GM10847 (cell line): ENCODE results near the gene BRF1.

ENCODE experiments used
- POLR2A ChIP-seq: IDR thresholded peaks from 2 replicates; pipeline ENCODE4 v1.6.1; 2011; ENCODE audit not compliant: insufficient read length; ENCODE audit errors: extremely low read depth

BRF1 gene

DNA sequence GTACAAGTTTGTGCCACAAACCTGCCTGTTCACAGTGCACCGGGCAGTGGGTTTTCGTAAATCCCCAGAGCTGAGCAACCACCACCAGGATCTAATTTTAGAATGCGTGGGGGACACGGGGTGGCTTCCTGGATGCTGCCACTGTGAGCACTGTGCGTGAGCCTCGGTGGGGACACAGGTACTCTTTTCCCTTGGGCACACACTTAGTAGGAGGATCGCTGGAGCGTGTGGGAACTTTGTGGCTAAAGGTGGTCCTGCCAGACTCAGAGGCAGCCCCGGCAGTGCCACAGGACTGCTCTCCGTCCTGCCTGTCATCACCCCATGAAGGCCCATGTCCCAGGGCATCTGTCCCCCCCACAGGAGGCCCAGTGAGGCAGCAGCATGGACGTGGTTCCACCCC lies 31.4 kb downstream of the BRF1 start:
- TF ChIP-seq POLR2A, result no peak

- TF ChIP-seq POLR2A, result no peak
These were observed 32.0 kb downstream of the BRF1 start for GRCh38 chr14:105268736-105269354.

GRCh38 chr14:105267820-105268548 lies 32.8 kb downstream of the BRF1 start:
- TF ChIP-seq POLR2A, result no peak

GRCh38 chr14:105261781-105262180 lies 39.0 kb downstream of the BRF1 start:
- TF ChIP-seq POLR2A, result no peak

DNA sequence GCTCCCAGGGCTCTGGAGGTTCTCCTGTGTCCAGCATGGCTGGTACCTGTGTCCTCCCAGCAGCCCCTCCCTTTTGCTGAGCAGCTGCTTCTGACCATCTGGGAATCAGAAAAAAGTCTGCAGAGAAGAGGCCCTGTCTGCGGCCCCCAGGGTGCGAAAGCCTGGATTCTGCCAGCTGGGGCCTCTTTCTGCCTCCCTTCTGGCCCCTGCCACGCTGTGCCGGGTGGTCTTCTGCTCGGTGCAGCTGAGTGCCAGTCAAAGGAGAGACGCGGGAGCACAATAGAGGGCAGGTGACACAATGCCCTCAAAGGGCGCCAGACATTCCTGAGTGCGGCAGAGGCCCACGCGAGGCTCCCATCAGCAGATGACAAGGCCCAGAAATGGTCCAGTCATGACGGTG lies 39.8 kb downstream of the BRF1 start:
- TF ChIP-seq POLR2A, result no peak

DNA sequence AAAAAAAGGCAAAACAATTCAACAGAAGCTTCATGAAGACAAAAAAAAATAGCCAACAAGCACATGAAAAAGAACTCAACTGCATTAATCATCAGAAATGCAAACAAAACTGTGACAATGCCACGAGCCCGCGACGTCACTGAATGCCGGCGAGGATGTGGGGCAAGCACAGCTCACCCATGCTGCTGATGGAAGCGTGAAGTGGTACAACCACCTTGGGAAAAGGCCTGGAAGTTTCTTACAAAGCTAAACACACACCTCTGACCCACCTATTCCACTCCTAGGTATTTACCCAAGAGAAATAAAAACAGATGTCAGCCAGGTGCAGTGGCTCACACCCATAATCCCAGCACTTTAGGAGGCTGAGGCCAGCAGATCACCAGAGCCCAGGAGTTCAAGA lies 42.0 kb downstream of the BRF1 start:
- no peak for TF ChIP-seq POLR2A

DNA sequence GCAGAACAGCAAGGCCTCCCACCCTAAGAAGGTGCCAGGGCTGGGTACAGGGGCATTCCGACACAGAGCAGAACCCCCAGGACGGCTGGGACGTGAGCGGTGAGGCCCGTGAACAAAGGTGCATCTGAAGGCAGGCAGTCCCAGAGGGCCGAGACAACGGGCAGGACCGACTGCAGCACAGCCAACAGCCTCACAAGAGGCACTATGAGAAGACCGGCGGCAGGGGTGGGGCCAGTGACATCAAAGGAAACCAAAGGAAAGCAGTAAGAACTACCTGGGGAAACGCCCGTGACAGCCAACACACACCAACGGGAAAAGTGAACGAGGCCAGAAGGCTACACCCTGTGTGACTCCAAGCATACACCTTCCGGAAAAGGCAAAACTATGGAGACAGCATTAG lies 43.3 kb downstream of the BRF1 start:
- TF ChIP-seq POLR2A, result no peak

DNA sequence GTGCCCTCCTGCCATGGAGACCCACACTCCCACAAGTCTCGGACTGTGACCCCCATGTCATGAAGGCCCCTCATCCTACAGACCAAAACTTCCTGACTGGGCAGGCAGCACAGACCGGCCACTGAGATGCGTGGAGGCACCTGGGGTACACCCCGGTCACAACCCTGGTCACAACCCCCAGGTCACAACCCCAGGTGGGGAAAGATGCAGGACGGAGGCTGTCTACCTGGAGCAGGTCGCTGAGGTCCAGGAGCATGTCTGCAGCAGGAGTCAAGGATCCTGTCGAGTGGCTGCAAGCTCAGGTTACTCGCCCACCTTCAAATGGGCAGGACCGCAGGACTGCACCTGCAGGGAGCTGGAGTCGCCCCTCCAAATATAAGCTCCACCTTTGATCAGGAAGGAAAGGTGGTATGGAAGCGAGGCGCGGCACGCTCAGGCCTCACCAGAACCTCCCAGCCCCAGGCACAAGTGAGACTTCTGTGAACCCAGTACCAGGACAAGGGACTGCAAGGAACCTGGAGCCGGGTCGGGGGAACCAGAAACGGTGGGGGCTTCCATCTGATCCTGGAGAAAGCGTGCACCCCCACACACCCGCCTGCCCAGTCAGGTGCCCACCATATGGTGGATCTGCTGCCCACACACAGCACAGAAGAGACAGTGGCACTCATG lies 44.4 kb downstream of the BRF1 start:
- no peak for TF ChIP-seq POLR2A

GRCh38 chr14:105255021-105255507 lies 45.7 kb downstream of the BRF1 start:
- TF ChIP-seq POLR2A, result no peak

- TF ChIP-seq POLR2A, result no peak
These were observed 47.5 kb downstream of the BRF1 start for GRCh38 chr14:105253329-105253682.

- TF ChIP-seq POLR2A, result no peak
These were observed 48.1 kb downstream of the BRF1 start for GRCh38 chr14:105252552-105253328.

DNA sequence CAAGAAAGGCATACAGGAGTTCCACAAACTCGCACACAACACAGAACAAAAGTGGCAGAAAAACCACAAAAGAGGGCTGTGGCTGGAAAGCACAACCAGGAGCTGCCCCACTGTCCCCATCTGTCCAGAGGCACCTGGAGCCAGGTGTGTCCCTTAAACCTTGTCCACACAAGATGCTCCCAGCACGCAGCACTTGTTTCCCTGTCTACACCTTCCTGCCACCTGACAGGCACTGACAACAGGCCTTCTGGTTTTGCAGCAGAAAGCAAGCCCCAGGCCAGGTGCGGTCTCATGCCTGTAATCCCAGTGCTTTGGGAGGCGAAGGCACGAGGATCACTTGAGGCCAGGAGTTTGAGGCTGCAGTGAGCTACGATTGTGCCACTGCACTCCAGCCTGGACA lies 48.9 kb downstream of the BRF1 start:
- no peak for TF ChIP-seq POLR2A

DNA sequence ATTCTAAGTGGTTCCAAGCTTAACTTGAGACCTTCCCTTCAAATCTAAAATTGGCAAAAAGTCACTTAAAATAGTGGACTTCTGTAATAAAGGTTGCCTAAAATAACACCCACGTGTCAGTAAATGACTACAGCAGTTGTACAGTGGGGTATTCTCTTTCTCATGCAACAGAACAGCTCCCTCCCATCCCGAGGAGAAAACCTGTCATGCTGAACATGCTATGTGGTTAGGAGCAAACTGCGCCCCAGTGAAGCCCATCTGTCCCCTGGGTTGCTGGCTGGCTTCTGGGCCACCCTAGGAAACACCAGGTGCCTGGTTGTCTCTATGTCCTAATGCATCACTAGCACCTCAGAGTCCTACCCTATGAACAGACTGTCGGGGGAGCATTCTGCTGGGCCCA lies 49.8 kb downstream of the BRF1 start:
- TF ChIP-seq POLR2A, result no peak

DNA sequence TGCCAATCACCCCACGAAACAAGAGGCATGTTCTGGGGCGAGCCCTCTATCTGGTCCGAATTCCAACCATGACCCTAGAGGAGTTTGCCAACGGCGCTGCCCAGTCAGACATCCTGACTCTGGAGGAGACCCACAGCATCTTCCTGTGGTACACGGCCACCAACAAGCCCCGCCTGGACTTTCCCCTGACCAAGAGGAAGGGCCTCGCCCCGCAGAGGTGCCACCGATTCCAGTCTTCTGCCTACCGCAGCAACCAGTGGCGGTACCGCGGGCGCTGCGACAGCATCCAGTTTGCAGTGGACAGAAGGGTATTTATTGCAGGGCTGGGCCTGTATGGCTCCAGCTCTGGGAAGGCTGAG lies 50.8 kb downstream of the BRF1 start:
- no peak for TF ChIP-seq POLR2A

DNA sequence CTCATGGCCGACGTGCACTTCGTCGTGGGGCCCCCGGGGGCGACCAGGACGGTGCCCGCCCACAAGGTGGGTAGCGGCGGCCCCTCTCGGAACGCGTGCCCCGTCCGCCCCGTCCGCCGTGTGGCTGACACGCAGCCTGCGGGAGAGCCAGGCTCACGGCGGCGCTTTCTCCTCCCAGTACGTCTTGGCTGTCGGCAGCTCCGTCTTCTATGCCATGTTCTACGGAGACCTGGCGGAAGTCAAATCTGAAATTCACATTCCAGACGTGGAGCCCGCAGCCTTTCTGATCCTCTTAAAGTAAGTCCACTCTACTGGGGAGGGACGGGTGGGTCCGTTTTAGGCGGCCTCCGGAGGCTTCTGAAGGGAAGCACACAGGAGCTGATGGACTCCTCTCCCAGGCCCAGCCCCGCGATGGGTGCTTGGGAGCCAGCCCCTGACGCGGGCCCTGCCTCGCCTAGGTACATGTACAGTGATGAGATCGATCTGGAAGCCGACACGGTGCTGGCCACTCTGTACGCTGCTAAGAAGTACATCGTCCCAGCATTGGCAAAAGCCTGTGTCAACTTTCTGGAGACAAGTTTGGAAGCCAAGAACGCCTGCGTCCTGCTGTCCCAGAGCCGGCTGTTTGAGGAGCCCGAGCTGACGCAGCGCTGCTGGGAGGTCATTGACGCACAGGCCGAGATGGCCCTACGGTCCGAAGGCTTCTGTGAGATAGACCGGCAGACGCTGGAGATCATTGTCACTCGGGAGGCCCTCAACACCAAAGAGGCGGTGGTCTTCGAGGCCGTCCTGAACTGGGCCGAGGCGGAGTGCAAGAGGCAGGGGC lies 51.4 kb downstream of the BRF1 start:
- TF ChIP-seq POLR2A, result no peak
